GM19238 (cell line): ENCODE results near the gene MED27.
A peak's percentile ranks its signal among the peaks of the same experiment; 100 is the strongest.
"Not testable (repeated sequence)": the region's sequence is repeated elsewhere in the genome, so short reads cannot be mapped to it uniquely, and the experiment has no call there.

Experiments used
- DNase-seq: peaks from one replicate; pipeline ENCODE4 v3.0.0; 2011; ENCODE audit warnings: low spot score; ENCODE audit not compliant: insufficient read length

Gene MED27

GRCh38 chr9:132020272-132020671, 59.4 kb downstream of the MED27 start:
- no peak for DNase-seq

GRCh38 chr9:132019702-132020101, 60.0 kb downstream of the MED27 start:
- no peak for DNase-seq

GRCh38 chr9:132018957-132019405, 60.7 kb downstream of the MED27 start:
- DNase-seq: no peak

GRCh38 chr9:132016456-132016855, 63.2 kb downstream of the MED27 start:
- no peak for DNase-seq

- no peak for DNase-seq
Observed at GRCh38 chr9:132015866-132016265, 63.8 kb downstream of the MED27 start.

GRCh38 chr9:132014218-132014805, 65.4 kb downstream of the MED27 start:
- DNase-seq: no peak

- DNase-seq: no peak
Observed at GRCh38 chr9:132012704-132013357, 66.8 kb downstream of the MED27 start.

GRCh38 chr9:132011896-132012295, 67.8 kb downstream of the MED27 start:
- DNase-seq: no peak

GRCh38 chr9:132011309-132011708, 68.4 kb downstream of the MED27 start:
- DNase-seq: no peak

- not testable (repeated sequence) for DNase-seq
Observed at GRCh38 chr9:132010201-132010600, 69.5 kb downstream of the MED27 start.

GRCh38 chr9:132008855-132009812, 70.5 kb downstream of the MED27 start:
- DNase-seq: no peak

- DNase-seq: no peak
Observed at GRCh38 chr9:132008184-132008803, 71.4 kb downstream of the MED27 start.

GRCh38 chr9:132007371-132008025, 72.2 kb downstream of the MED27 start:
- no peak for DNase-seq

- peak; percentile 42 for DNase-seq
Observed at GRCh38 chr9:132006677-132007370, 72.8 kb downstream of the MED27 start.

- DNase-seq: no peak
Observed at GRCh38 chr9:132005899-132006298, 73.8 kb downstream of the MED27 start.

GRCh38 chr9:132004323-132004722, 75.3 kb downstream of the MED27 start:
- DNase-seq: no peak

GRCh38 chr9:132003896-132004295, 75.8 kb downstream of the MED27 start:
- peak; percentile 14 for DNase-seq

- DNase-seq: no peak
Observed at GRCh38 chr9:132003319-132003704, 76.4 kb downstream of the MED27 start.

- no peak for DNase-seq
Observed at GRCh38 chr9:132002643-132003318, 76.9 kb downstream of the MED27 start.

- no peak for DNase-seq
Observed at GRCh38 chr9:132001567-132001966, 78.1 kb downstream of the MED27 start.
